ENCODE data around the gene ATF2. TPM values are rescaled to one million over a fixed set of nuclear protein-coding genes. Genes with fewer than 3 reads are reported as not detected.

Gene ATF2
- total and polyA plus RNA-seq, 2 of the 13 experiments (the other 11 are each of a cell fraction or from before 2014, with no cell fraction given): 91.6 to 95.1 TPM

DNA sequence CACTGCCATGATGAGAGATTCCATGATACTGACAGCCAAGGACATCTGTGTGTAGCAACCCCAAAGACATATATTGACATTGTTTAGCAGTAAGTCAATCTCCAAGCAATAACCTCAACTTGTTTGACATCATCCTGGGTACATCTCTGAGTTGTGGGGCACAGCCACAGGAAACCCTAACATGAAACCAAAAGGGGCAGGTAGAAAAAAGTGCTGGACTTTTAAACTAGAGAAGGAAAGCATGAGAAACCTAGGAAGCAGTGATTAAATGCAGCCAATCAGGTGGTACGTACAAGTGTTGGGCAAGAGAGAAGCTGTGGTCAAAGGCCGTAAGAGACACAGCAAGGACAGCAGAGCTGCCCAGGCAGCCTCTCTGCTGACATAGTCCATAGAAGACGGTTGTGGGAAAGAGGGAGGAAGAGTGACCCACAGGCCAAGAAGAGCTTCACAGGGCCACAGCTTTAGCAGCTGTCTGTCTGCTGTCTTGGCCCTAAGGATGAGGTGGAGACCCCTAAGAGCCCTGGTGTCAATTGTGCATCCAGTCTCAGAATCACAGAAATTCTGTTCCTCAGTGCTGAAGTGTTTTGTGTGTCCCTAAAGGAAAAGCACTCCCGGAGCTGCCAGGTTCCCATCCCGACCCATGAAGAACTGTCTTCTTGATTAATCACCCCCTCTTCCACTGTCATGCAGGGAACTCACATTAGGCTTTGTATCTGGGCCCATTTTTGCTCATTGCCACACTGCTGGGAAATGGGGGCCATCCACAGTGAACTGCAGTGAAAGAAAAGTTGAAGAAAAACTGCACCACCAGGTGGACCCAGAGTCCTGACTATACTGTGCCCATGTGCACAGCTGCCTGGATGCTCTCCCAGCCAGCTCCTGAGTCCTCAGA, 137.4 kb downstream of the ATF2 start:
- Histone ChIP-seq H3K36me3 (replicated peaks in 1 of 2; ENCODE audit: control insufficient read depth in 1 of 2, insufficient read depth in 2 of 2, low read length in 2 of 2) (no peaks in the 10 kb centered on the region), H3K27ac (ENCODE audit: extremely low read length, insufficient read depth, low read length) (peak overlapping the region; percentile 56), H3K4me1 (ENCODE audit: insufficient read depth, low read length) (peaks cover 40% of the 10 kb centered on the region), H4K20me1 (ENCODE audit: insufficient read depth, low read length) (no peaks in the 10 kb centered on the region), H3K9ac (ENCODE audit: insufficient read depth, low read depth, low read length) (peak overlapping the region; percentile 47), H3K79me2 (ENCODE audit: insufficient read depth, low read length) (no peaks in the 10 kb centered on the region), H3K4me3 (replicated peaks in 1 of 3; ENCODE audit: insufficient read depth in 1 of 3, low read depth in 2 of 3, low read length in 3 of 3) (peak overlapping the region; percentile 17 to 61 (median 33); a peak in 5 of 6 replicates), H3K4me2 (ENCODE audit: low read depth, low read length) (peak overlapping the region; percentile 96), H2AFZ (ENCODE audit: low read length) (peak overlapping the region; percentile 82), H3K27me3 (ENCODE audit: control insufficient read depth in 1 of 2, insufficient read depth in 2 of 2, low read length in 2 of 2) (no peaks in the 10 kb centered on the region), H3K9me3 (ENCODE audit: low read length) (no peaks in the 10 kb centered on the region)
- in situ Hi-C loops (cut with HindIII; ENCODE audit: extremely low pct_ligation_motif_present, low pct_unique_long_range_greater_than_20kb) (loop anchor here (10.0 to 25.0 kb wide), 3 partner anchors 154 to 1074 kb away; partner anchors contain the start of genes ATP5MC3 and HOXD11), intact Hi-C loops (cut with micrococcal nuclease; ENCODE audit: unreplicated experiment) (loop anchor here (1.0 to 5.0 kb wide), 5 partner anchors 62 to 298 kb away; partner anchors contain the start of gene ATP5MC3)
- BruUV-seq (replicated peaks): no TSS peak
- 2% methylated on average over 5 of the region's 5 CpGs for WGBS (ENCODE audit: low lambda C conversion rate)
- ChIA-PET POLR2A (interaction anchor here (0.6 to 1.7 kb wide), 5 partner anchors 25 to 144 kb away, joined by 3 to 8 read pairs (median 3); partner anchors contain the start of gene CHN1), CTCF (ENCODE audit: low intra/inter-chr PET ratio, low total read pairs) (interaction anchor here (0.6 to 0.8 kb wide), 2 partner anchors 81 to 252 kb away, joined by 3 read pairs; no protein-coding TSS in a partner anchor)
- DNase-seq (ENCODE audit: low spot score) (peak; percentile 77), FAIRE-seq (peak; percentile 83), ATAC-seq (peak; percentile 97)
- TF ChIP-seq FOXP1 (IDR thresholded peaks at IDR 0.05): no peak
- TF ChIP-seq FOXP1 (CRISPR knock-in tag; IDR thresholded peaks at IDR 0.05): peak; percentile 4; the same call in 1 of the 2 replicates
- peak; percentile 36; the same call in 1 of the 2 replicates for TF ChIP-seq BRD4 (CRISPR knock-in tag; IDR thresholded peaks at IDR 0.05)
- peak in 1 of 2 experiments; percentile 67; a peak in 1 of 4 replicates for TF ChIP-seq KLF16 (CRISPR knock-in tag; IDR thresholded peaks at IDR 0.05)
- TF ChIP-seq NR1H2 (CRISPR knock-in tag; IDR thresholded peaks at IDR 0.05; ENCODE audit: borderline replicate concordance, low read depth): no peak
- TF ChIP-seq, protein P1, sequence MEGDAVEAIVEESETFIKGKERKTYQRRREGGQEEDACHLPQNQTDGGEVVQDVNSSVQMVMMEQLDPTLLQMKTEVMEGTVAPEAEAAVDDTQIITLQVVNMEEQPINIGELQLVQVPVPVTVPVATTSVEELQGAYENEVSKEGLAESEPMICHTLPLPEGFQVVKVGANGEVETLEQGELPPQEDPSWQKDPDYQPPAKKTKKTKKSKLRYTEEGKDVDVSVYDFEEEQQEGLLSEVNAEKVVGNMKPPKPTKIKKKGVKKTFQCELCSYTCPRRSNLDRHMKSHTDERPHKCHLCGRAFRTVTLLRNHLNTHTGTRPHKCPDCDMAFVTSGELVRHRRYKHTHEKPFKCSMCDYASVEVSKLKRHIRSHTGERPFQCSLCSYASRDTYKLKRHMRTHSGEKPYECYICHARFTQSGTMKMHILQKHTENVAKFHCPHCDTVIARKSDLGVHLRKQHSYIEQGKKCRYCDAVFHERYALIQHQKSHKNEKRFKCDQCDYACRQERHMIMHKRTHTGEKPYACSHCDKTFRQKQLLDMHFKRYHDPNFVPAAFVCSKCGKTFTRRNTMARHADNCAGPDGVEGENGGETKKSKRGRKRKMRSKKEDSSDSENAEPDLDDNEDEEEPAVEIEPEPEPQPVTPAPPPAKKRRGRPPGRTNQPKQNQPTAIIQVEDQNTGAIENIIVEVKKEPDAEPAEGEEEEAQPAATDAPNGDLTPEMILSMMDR (CRISPR knock-in tag; IDR thresholded peaks at IDR 0.05): peak; percentile 91
- peak; percentile 53 for TF ChIP-seq NFYB (CRISPR knock-in tag; IDR thresholded peaks at IDR 0.05)
- peak; percentile 9; the same call in 1 of the 2 replicates for TF ChIP-seq CREM (IDR thresholded peaks at IDR 0.05)
- TF ChIP-seq CREM (CRISPR knock-in tag; IDR thresholded peaks at IDR 0.05): no peak
- TF ChIP-seq, protein P2, sequence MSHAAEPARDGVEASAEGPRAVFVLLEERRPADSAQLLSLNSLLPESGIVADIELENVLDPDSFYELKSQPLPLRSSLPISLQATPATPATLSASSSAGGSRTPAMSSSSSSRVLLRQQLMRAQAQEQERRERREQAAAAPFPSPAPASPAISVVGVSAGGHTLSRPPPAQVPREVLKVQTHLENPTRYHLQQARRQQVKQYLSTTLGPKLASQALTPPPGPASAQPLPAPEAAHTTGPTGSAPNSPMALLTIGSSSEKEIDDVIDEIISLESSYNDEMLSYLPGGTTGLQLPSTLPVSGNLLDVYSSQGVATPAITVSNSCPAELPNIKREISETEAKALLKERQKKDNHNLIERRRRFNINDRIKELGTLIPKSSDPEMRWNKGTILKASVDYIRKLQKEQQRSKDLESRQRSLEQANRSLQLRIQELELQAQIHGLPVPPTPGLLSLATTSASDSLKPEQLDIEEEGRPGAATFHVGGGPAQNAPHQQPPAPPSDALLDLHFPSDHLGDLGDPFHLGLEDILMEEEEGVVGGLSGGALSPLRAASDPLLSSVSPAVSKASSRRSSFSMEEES (CRISPR knock-in tag; IDR thresholded peaks at IDR 0.05): peak; percentile 64; the same call in 1 of the 2 replicates
- TF ChIP-seq, protein P3, sequence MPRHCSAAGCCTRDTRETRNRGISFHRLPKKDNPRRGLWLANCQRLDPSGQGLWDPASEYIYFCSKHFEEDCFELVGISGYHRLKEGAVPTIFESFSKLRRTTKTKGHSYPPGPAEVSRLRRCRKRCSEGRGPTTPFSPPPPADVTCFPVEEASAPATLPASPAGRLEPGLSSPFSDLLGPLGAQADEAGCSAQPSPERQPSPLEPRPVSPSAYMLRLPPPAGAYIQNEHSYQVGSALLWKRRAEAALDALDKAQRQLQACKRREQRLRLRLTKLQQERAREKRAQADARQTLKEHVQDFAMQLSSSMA (CRISPR knock-in tag; IDR thresholded peaks at IDR 0.05): peak; percentile 84; the same call in 1 of the 2 replicates
- TF ChIP-seq, protein P4, sequence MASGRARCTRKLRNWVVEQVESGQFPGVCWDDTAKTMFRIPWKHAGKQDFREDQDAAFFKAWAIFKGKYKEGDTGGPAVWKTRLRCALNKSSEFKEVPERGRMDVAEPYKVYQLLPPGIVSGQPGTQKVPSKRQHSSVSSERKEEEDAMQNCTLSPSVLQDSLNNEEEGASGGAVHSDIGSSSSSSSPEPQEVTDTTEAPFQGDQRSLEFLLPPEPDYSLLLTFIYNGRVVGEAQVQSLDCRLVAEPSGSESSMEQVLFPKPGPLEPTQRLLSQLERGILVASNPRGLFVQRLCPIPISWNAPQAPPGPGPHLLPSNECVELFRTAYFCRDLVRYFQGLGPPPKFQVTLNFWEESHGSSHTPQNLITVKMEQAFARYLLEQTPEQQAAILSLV (CRISPR knock-in tag; IDR thresholded peaks at IDR 0.05; ENCODE audit: borderline replicate concordance): 0 out of 2 replicates have a peak, but pooled peaks have one; percentile 56
- TF ChIP-seq NCOA2 (CRISPR knock-in tag; IDR thresholded peaks at IDR 0.05): peak; percentile 7; the same call in 1 of the 2 replicates
- TF ChIP-seq HNF4G (IDR thresholded peaks at IDR 0.05; ENCODE audit: borderline replicate concordance, low read depth, low read length): peak; percentile 73
- no peak for TF ChIP-seq HNF4G (CRISPR knock-in tag; IDR thresholded peaks at IDR 0.05; ENCODE audit: borderline replicate concordance, low read depth)
- TF ChIP-seq ZNF205 (CRISPR knock-in tag; IDR thresholded peaks at IDR 0.05): no peak
- TF ChIP-seq SMAD1 (CRISPR knock-in tag; IDR thresholded peaks at IDR 0.05; ENCODE audit: borderline replicate concordance, low read depth): no peak
- 0 out of 2 replicates have a peak, but pooled peaks have one; percentile 1 for TF ChIP-seq RARA (CRISPR knock-in tag; IDR thresholded peaks at IDR 0.05)

Data from HepG2 (cell line).